SH-SY5Y (cell line): ENCODE measurements around the gene ATP10A.

Experiments
- GATA2 ChIP-seq: IDR thresholded peaks from 2 replicates; pipeline ENCODE4 v1.6.1; 2011; ENCODE audit warnings: mild to moderate bottlenecking, low read depth, low read length
- GATA3 ChIP-seq: IDR thresholded peaks from 2 replicates; pipeline ENCODE4 v1.6.1; 2011; ENCODE audit warnings: low read depth, mild to moderate bottlenecking, low read length, moderate library complexity

GRCh38 chr15:25844542-25844941, 18.6 kb downstream of the ATP10A start:
- TF ChIP-seq GATA3 (no peak), GATA2 (no peak)
